IPS-20b (cell line): ENCODE measurements around the gene GAREM1.
"Not testable (repeated sequence)": the region's sequence is repeated elsewhere in the genome, so short reads cannot be mapped to it uniquely, and the experiment has no call there.

ENCODE experiments used
- H3K27ac ChIP-seq: one replicate; pipeline ENCODE4 v1.5.1; 2013; ENCODE audit warnings: low read length
- H3K27me3 ChIP-seq: 2 replicates; pipeline ENCODE4 v1.6.1; 2013; ENCODE audit warnings: mild to moderate bottlenecking, low read length, inconsistent platforms; ENCODE audit not compliant: insufficient read depth
- H3K36me3 ChIP-seq: 2 replicates; pipeline ENCODE4 v1.6.1; 2013; ENCODE audit warnings: low read depth, mild to moderate bottlenecking, inconsistent platforms, low read length, moderate library complexity; ENCODE audit not compliant: insufficient read depth
- H3K4me1 ChIP-seq: 2 replicates; pipeline ENCODE4 v1.6.1; 2013; ENCODE audit warnings: mild to moderate bottlenecking, control low read depth, inconsistent platforms, low read length, moderate library complexity; ENCODE audit not compliant: insufficient read depth
- H3K4me3 ChIP-seq: 2 replicates; pipeline ENCODE4 v1.5.1; 2013; ENCODE audit warnings: mild to moderate bottlenecking, low read length, inconsistent platforms
- H3K9ac ChIP-seq: 2 replicates; pipeline ENCODE4 v1.6.1; 2013; ENCODE audit warnings: low read depth, mild to moderate bottlenecking, inconsistent platforms, low read length, moderate library complexity
- H3K9me3 ChIP-seq: 2 replicates; pipeline ENCODE4 v1.6.1; 2013; ENCODE audit warnings: mild to moderate bottlenecking, low read depth, low read length, inconsistent platforms; ENCODE audit not compliant: insufficient read depth

Gene GAREM1

DNA sequence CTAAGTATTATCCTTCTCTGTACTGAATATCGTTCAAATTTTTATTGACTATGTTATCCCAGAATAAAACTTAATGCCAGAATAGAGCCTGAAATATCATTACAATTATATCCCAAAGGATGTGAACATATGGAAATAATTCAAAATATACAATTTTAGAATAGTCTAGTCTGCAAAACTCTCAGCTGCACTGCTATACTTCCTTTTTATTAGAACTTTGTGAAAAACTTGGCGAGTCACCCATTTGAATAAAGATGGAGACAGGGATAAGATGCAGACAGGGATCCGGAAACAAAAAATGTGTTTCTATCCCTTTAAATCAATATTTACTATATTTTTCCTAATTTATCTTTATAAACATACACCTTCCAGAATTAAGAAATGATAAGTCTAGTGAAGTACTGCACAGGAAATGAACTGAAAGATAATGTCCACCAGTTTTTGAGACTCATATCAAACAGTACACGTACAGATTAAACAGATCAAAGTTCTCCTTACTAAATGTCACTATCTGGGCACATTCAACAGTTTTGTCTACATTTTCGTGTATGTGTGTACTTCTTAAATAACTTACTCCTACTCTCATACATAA lies 173.0 kb downstream of the GAREM1 start:
- no peaks in the 10 kb centered on the region for H3K9me3 ChIP-seq
- H3K4me3 ChIP-seq: no peak overlapping the region

DNA sequence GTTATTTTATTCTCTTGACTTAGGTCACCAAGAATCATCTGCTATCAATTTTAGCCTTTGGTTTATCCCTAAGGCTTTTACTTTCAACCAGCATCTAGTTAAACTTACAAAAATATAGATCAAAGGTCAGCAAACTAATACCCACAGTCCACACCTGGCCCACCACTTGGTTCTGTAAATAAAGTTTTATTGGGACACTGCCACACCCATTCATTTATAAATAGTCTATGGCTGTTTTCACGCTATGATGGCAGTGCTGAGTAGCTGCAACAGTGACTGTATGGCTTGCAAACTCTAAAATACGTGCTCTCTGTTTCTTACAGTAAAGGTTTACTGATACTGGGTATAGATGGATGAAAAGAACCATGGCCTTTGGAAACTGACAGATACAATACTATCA lies 173.8 kb downstream of the GAREM1 start:
- H3K27ac ChIP-seq: no peak overlapping the region
- H3K4me1 ChIP-seq: no peaks in the 10 kb centered on the region
- no peaks in the 10 kb centered on the region for H3K9me3 ChIP-seq
- no peak overlapping the region for H3K9ac ChIP-seq
- H3K27me3 ChIP-seq: no peaks in the 10 kb centered on the region
- no peak overlapping the region for H3K4me3 ChIP-seq
- H3K36me3 ChIP-seq: no peaks in the 10 kb centered on the region

More for the DNA sequence above, 173.0 kb downstream of the GAREM1 start:
- Histone ChIP-seq H3K4me1 (no peaks in the 10 kb centered on the region), H3K27ac (no peak overlapping the region), H3K9ac (no peak overlapping the region), H3K27me3 (no peaks in the 10 kb centered on the region), H3K36me3 (no peaks in the 10 kb centered on the region)

DNA sequence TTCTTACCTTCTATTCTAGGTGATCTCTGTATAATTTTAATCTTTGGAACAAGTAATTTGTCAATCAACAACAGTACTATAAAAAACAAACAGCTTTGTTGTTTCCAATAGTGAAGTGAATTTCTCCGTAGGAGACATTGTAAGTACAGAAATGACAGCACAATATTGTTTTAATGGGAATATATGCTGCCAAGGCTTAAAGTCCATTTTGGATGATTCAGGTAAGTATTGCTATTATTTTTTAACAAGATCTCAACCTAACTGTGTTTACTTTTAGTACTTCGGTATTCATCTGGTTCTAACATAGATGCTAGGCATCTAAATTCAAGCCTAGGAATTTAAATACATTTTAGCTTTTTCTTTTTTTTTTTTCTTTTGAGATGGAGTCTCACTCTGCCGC lies 175.1 kb downstream of the GAREM1 start:
- Histone ChIP-seq H3K4me3 (no peak overlapping the region), H3K27ac (no peak overlapping the region), H3K4me1 (no peaks in the 10 kb centered on the region), H3K9me3 (no peaks in the 10 kb centered on the region), H3K9ac (no peak overlapping the region), H3K27me3 (no peaks in the 10 kb centered on the region), H3K36me3 (no peaks in the 10 kb centered on the region)

DNA sequence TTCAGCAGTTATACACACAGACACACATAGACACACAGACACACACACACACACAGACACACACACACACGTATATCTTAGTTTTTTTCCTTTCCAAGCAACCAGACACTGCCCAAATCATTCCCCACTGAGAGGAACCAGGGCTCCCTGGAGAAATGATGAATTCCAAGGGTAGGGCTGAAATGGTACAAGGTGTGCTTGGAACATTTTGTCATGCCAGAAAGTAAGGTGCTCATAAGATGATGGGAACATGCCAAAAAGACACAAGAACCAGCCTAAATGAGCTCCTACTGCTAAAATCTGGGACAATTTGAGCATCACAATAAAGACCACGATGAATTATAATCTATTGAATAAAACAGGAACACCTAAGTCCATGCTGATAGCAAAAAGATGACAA lies 177.6 kb downstream of the GAREM1 start:
- Histone ChIP-seq H3K27ac (no peak overlapping the region), H3K9ac (no peak overlapping the region), H3K36me3 (no peaks in the 10 kb centered on the region), H3K4me3 (no peak overlapping the region), H3K9me3 (no peaks in the 10 kb centered on the region), H3K27me3 (no peaks in the 10 kb centered on the region), H3K4me1 (no peaks in the 10 kb centered on the region)

GRCh38 chr18:32291623-32292022 lies 179.1 kb downstream of the GAREM1 start:
- not testable (repeated sequence) for H3K36me3 ChIP-seq, H3K4me3 ChIP-seq, H3K27ac ChIP-seq, H3K9me3 ChIP-seq, H3K4me1 ChIP-seq, H3K9ac ChIP-seq, H3K27me3 ChIP-seq

- Histone ChIP-seq H3K9ac (no peak overlapping the region), H3K9me3 (no peaks in the 10 kb centered on the region), H3K27me3 (no peaks in the 10 kb centered on the region), H3K4me3 (no peak overlapping the region), H3K4me1 (no peaks in the 10 kb centered on the region), H3K36me3 (peaks cover 6% of the 10 kb centered on the region), H3K27ac (no peak overlapping the region)
Measured at GRCh38 chr18:32290810-32291209, 179.9 kb downstream of the GAREM1 start.

DNA sequence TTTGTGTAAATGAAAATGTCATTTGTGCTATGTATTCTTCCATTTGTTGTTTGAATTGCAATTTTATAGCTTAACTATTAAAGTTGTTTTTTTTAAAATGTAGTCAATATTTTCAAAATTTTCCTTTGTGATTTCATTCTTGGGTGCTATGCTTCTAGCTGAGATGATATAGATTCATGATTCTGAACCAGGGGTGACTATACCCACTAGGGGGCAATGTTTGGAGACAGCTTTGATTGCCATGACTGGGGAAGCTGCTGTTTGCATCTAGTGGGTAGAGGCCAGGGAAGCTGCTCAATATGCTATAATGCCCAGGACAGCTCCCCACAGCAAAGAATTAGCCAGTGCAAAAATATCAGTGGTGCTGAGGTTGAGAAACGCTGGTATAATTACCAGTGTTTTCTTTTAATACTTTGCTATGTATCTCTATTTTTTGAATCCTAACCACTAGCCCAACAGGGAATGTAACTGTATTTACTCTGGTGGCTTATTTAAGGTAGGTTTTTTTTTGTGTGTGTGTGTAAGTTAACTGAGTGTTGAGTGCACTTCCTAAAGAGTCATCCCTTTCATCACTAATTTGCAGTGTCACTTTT lies 181.1 kb downstream of the GAREM1 start:
- H3K4me1 ChIP-seq: no peaks in the 10 kb centered on the region
- H3K4me3 ChIP-seq: no peak overlapping the region
- H3K36me3 ChIP-seq: peaks cover 6% of the 10 kb centered on the region
- no peak overlapping the region for H3K27ac ChIP-seq
- no peak overlapping the region for H3K9ac ChIP-seq
- no peaks in the 10 kb centered on the region for H3K9me3 ChIP-seq
- H3K27me3 ChIP-seq: no peaks in the 10 kb centered on the region

GRCh38 chr18:32287873-32288272 lies 182.8 kb downstream of the GAREM1 start:
- H3K4me3 ChIP-seq: no peak overlapping the region
- H3K9me3 ChIP-seq: no peaks in the 10 kb centered on the region
- peaks cover 6% of the 10 kb centered on the region for H3K36me3 ChIP-seq
- H3K27me3 ChIP-seq: no peaks in the 10 kb centered on the region
- no peaks in the 10 kb centered on the region for H3K4me1 ChIP-seq
- no peak overlapping the region for H3K9ac ChIP-seq
- H3K27ac ChIP-seq: no peak overlapping the region

DNA sequence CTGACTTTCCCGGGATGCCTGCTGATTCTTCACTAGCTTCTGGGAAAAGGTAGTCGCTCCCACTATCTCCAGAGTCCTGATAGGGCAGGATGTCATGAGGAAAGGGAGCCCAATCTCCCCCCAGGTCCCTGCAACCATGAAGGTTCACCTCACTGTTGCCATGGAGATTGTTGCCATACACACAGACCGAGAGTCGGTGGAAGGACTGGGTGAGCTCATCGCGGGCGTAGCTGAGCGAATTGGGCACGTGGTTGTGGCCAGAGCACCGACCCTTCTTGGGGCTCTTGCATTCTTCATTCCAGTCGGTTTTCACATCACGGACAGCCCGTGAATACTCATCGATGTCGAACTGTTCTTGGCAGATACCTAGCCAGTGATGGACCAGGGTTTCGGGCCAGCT lies 183.4 kb downstream of the GAREM1 start:
- Histone ChIP-seq H3K9ac (no peak overlapping the region), H3K27ac (no peak overlapping the region), H3K27me3 (no peaks in the 10 kb centered on the region), H3K9me3 (no peaks in the 10 kb centered on the region), H3K4me3 (no peak overlapping the region), H3K4me1 (no peaks in the 10 kb centered on the region), H3K36me3 (peaks cover 6% of the 10 kb centered on the region)

- Histone ChIP-seq H3K36me3 (peaks cover 6% of the 10 kb centered on the region), H3K4me1 (no peaks in the 10 kb centered on the region), H3K9ac (no peak overlapping the region), H3K27me3 (no peaks in the 10 kb centered on the region), H3K27ac (no peak overlapping the region), H3K4me3 (no peak overlapping the region), H3K9me3 (no peaks in the 10 kb centered on the region)
Measured at GRCh38 chr18:32286749-32287148, 183.9 kb downstream of the GAREM1 start.

GRCh38 chr18:32284284-32284683 lies 186.4 kb downstream of the GAREM1 start:
- Histone ChIP-seq H3K9ac (no peak overlapping the region), H3K9me3 (no peaks in the 10 kb centered on the region), H3K36me3 (peaks cover 6% of the 10 kb centered on the region), H3K4me3 (no peak overlapping the region), H3K4me1 (no peaks in the 10 kb centered on the region), H3K27ac (no peak overlapping the region), H3K27me3 (no peaks in the 10 kb centered on the region)

DNA sequence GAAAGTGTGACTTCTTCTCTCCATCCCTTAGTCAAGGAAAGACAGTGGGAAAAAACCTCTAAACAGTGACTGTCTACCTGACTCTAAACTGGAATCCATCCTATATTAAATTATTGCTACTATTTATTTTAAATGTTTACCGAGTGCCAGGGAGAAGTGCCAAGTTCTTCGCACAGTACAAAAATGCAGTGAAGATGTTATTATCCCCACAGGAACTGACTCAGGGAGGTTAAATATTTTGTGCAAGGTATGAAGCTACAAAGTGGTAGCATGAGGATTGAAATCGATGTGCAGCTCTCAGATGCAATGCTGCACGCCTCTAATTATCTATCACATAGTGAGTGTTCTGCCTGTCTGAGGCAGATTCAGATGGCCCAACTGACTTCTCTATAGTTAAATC lies 189.8 kb downstream of the GAREM1 start:
- no peaks in the 10 kb centered on the region for H3K36me3 ChIP-seq
- H3K4me3 ChIP-seq: no peak overlapping the region
- no peak overlapping the region for H3K9ac ChIP-seq
- no peaks in the 10 kb centered on the region for H3K27me3 ChIP-seq
- no peaks in the 10 kb centered on the region for H3K4me1 ChIP-seq
- no peaks in the 10 kb centered on the region for H3K9me3 ChIP-seq
- no peak overlapping the region for H3K27ac ChIP-seq
